Rectal smooth muscle tissue (tissue), 1 donor: Measurements from ENCODE around the gene GMPPB.
A peak's percentile ranks its signal among the peaks of the same experiment; 100 is the strongest.

Experiments used
- H3K27ac ChIP-seq: one replicate; pipeline ENCODE4 v1.7.0; 2013; ENCODE audit warnings: low read depth, low read length, inconsistent platforms
- H3K27me3 ChIP-seq: one replicate; pipeline ENCODE4 v1.7.0; 2013; ENCODE audit warnings: low read length; ENCODE audit not compliant: control insufficient read depth, insufficient read depth
- H3K36me3 ChIP-seq: one replicate; pipeline ENCODE4 v1.7.0; 2013; ENCODE audit warnings: low read length; ENCODE audit not compliant: control insufficient read depth, insufficient read depth
- H3K4me1 ChIP-seq: one replicate; pipeline ENCODE4 v1.7.0; 2013; ENCODE audit warnings: low read length; ENCODE audit not compliant: control insufficient read depth, insufficient read depth
- H3K4me3 ChIP-seq: one replicate; pipeline ENCODE4 v1.7.0; 2013; ENCODE audit warnings: low read length
- H3K9ac ChIP-seq: one replicate; pipeline ENCODE4 v1.7.0; 2013; ENCODE audit warnings: low read length

GMPPB gene

DNA sequence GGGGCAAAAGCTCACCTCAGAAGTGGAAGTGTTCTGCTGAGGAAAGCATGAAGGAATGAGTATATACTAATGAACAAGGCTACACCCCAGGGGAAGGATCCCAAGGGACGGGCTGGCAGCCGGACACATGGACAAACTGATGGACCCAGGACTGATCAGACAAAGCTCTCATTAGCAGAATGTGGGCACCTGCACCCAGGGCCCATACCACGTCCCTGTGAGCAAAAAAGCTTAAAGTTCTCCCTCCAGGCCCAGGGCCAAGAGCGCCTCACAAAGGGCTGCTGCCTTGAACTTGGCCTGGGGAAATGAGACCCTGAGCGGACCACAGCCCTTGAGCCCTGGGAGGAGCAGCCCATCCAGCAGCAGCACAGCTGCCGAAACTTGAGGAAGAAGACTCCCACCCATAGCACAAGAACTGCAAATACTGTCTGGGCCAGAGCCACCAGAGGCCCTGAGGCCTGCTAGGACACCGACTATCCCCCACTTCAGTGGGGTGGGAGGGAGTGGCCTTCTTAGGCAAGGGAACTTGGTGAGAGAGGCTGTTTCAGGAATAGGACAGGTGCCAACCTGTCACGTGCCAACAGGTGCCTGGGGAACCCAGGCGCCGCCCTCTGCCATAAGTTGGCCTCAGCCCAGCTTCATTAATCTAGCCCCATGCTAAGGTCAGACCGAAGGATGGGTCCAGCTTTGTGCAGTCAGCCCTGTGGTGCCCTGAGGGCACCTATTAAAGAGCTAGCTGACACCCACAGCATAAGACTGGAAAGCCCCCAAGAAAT is 2.3 kb upstream of the GMPPB start:
- H3K36me3 ChIP-seq, result peaks cover 26% of the 10 kb centered on the region
- H3K4me1 ChIP-seq, result peaks cover 14% of the 10 kb centered on the region
- H3K27me3 ChIP-seq, result no peaks in the 10 kb centered on the region
- no peak overlapping the region for H3K9ac ChIP-seq
- no peak overlapping the region for H3K27ac ChIP-seq
- H3K4me3 ChIP-seq, result no peak overlapping the region

DNA sequence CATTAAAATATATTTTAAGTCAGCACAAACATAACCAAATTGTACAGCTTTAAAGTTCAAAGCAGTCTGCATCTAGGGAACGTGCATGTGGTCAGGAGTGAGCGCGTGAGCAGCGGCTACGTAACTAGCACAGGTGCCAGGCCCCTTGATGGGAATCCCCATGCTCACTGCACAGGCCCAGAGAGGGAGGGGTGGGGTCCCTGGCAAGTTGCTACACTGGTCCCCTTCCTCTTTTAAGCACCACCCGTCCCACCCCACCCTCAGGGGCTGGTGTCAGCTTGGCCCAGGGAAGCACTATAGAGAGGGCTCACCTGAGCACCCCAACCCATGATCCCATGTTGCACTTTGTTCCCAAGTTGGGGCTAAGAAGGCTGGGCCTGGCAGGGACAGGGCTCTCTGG is 835 bp upstream of the GMPPB start:
- H3K4me3 ChIP-seq, result peak overlapping the region; percentile 81
- H3K36me3 ChIP-seq, result peaks cover 29% of the 10 kb centered on the region
- peak overlapping the region; percentile 81 for H3K27ac ChIP-seq
- H3K4me1 ChIP-seq, result peaks cover 14% of the 10 kb centered on the region
- no peaks in the 10 kb centered on the region for H3K27me3 ChIP-seq
- peak overlapping the region; percentile 57 for H3K9ac ChIP-seq

DNA sequence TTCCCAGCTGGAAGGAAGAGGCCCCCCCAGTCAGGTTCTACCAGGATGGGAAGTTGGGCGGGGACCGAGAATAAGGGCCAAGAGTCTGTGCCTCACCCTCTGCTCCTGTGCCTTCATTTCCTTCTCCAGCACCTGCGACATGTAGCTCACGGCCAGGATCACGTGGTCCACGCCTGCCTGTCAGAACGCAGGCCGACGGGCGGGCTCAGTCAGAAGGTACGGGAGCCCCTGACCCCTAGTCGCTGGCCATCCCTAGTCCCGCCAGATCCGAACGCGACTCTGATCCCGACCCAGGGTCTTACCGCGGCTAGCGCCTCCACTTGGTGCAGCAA is 489 bp downstream of the GMPPB start:
- H3K27me3 ChIP-seq, result no peaks in the 10 kb centered on the region
- H3K27ac ChIP-seq, result peak overlapping the region; percentile 88
- peaks cover 22% of the 10 kb centered on the region for H3K4me1 ChIP-seq
- peaks cover 29% of the 10 kb centered on the region for H3K36me3 ChIP-seq
- peak overlapping the region; percentile 98 for H3K9ac ChIP-seq
- peak overlapping the region; percentile 99 for H3K4me3 ChIP-seq

DNA sequence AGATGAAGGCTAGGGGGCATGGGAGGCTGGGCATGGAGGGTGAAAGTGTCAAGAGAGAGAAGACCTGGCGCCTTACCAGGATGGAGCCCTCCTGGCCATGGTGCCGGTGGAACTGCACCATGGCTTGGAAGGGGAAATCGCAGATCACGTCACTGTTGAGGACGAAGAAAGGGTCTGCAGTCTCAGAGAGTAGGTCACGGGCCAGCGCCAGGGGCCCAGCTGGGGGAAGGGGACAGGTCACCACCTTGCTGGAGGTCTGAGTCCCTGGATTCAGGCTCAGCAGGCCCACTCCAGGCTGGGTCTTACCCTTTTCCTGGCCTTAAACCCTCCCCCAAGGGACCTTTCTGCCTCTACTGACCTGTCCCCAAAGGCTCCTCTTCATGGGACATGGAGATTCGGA is 855 bp downstream of the GMPPB start:
- peak overlapping the region; percentile 98 for H3K9ac ChIP-seq
- peak overlapping the region; percentile 99 for H3K4me3 ChIP-seq
- H3K4me1 ChIP-seq, result peaks cover 22% of the 10 kb centered on the region
- H3K27me3 ChIP-seq, result no peaks in the 10 kb centered on the region
- H3K36me3 ChIP-seq, result peaks cover 26% of the 10 kb centered on the region
- no peak overlapping the region for H3K27ac ChIP-seq

DNA sequence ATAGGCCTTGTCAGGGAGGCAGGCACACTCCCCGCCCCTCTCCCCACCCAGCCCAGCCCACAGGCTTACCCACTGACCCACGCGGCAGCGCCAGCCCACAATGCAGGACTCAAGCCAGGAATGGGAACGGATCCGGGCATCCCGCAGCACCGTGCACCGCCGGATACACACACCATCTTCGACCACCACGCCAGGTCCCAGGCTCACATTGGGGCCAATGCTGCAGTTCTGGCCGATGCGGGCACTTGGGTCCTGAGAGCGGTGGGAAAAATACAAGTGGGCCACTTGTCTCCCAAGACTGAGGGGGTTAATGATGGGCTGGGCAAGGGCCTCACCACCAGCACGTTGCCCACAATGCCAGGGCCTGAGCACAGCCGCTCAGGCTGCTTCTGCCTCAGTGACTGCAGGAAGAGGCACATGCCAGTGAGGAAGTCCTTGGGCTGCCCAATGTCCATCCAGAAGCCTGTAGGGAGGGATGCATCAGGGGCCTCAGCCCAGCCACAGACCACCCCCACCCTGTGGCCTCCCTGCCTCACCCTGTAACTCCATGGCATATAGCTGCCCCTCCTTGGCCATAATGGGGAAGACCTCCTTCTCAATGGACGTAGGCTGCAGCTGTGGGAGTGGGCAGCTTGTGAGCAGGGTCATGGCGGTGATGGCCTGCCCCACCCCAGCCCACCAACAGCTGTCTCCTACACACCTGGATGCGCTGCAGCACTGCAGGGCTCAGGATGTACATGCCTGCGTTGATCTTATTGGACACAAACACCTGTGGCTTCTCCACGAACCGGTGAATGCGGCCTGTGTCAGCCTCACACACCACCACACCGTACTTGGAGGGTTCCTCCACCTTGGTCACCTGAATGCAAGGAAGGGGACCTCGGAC is 1.6 kb downstream of the GMPPB start:
- H3K27ac ChIP-seq, result no peak overlapping the region
- H3K4me1 ChIP-seq, result peaks cover 22% of the 10 kb centered on the region
- no peaks in the 10 kb centered on the region for H3K27me3 ChIP-seq
- H3K36me3 ChIP-seq, result peaks cover 19% of the 10 kb centered on the region
- H3K4me3 ChIP-seq, result peak overlapping the region; percentile 99
- H3K9ac ChIP-seq, result no peak overlapping the region

DNA sequence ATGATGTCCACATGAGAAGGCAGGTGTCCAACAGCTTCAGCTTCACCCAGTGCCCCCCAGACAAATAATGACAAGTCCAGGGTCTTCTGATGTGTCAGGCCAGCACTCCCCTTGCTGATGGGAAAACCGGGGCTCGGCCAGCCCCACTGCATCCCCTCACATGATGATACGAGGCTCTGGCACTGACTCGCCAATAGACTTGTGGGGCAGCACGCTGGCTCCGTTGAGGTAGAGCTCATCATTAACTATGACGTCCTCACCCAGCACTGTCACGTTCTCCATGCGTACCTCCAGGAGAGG is 2.2 kb downstream of the GMPPB start:
- no peak overlapping the region for H3K4me3 ChIP-seq
- peaks cover 22% of the 10 kb centered on the region for H3K4me1 ChIP-seq
- H3K9ac ChIP-seq, result no peak overlapping the region
- peaks cover 18% of the 10 kb centered on the region for H3K36me3 ChIP-seq
- H3K27ac ChIP-seq, result no peak overlapping the region
- H3K27me3 ChIP-seq, result no peaks in the 10 kb centered on the region

DNA sequence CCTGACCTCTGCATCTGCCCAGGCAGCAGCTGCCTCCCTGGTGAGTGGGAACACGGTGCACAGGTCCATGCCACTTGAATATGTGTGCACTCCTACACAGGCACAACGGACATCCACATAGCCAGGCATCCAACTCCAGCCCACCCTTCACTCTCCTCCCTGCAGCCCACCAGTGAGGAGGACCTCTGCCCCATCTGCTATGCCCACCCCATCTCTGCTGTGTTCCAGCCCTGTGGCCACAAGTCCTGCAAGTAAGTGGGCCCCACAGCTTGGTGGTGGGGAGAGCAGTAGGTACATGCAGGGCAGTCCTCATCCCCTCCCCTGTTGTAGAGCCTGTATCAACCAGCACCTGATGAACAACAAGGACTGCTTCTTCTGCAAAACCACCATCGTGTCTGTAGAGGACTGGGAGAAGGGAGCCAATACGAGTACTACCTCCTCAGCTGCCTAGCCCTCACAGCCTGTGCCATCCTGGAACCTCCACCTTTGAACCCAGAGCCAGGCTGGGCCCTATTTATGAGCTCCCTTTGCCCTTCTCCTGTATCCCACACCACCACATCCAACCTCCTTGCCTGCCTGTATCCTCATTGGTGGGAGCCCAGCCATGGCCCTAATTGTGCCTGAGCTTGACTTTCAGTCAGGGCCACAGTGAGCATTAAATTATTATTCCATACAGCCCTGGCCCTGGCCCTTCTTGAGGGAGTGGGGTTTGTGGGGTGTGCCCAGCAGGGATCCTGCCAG is 2.7 kb downstream of the GMPPB start:
- Histone ChIP-seq H3K27ac (no peak overlapping the region), H3K27me3 (no peaks in the 10 kb centered on the region), H3K4me1 (peaks cover 22% of the 10 kb centered on the region), H3K4me3 (no peak overlapping the region), H3K9ac (no peak overlapping the region), H3K36me3 (peaks cover 17% of the 10 kb centered on the region)

DNA sequence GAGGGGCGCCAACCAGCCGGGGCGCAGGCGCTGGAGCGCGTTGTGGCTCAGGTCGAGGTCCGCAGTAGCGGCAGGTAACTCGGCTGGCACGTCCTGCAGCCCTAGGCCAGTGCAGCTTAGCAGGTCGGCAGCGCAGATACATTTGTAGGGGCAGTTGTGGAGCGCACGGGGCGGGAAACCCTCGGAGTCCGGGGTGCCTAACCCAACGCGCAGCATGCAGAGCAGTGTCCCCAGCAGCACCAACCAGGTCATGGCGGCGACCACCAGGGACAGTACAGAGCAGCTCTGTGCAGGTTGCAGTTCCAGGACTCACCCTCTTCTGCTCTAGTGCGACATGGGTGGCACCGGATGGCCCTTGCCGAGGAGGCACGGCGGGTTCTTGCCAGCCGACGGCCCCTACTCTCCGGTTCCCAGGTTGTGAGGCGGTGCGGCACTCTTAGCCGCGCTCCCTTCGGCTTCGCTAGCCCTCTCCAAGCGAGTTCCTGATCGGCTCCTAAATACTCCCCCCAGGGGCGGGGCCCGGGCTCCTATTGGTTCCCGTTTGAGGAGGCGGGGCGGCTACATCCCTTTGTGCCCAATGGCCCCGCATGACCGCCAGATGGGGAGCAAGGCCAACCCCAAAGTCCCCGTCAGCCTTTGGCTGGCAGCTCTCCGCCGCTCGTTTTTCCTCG is 4.4 kb downstream of the GMPPB start, which contains the start of gene AMIGO3:
Gene AMIGO3 (minus strand): TSS at position 471 of the 671 bp plus-strand sequence. CDS start 219 bp downstream, at position 252.
- peak within 1 kb of the TSS; percentile 86 for H3K4me3 ChIP-seq
- H3K9ac ChIP-seq, result no peak within 1 kb of the TSS
- peak within 1 kb of the TSS; percentile 39 for H3K27ac ChIP-seq
- no peaks in the 10 kb centered on the region for H3K27me3 ChIP-seq
- H3K4me1 ChIP-seq, result peaks cover 18% of the 10 kb centered on the region
- peaks cover 18% of the 10 kb centered on the region for H3K36me3 ChIP-seq

DNA sequence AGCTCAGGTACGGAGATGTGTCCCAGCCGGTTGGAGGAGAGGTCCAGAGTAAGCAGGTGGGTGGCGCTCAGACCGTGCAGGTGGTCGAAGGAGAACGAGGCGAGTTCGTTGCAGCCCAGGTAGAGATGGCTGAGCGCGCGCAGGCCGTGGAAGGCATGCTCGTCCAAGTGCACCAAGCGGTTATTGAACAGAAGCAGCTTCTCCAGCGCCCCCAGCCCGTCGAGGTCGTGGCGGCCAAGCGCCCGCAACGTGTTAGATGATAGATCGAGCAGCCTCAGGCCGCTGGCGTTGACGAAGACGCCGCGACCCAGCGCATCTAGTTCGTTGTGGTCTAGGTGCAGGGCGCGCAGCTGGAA is 4.9 kb downstream of the GMPPB start:
- Histone ChIP-seq H3K9ac (no peak overlapping the region), H3K4me3 (peak overlapping the region; percentile 86), H3K27me3 (no peaks in the 10 kb centered on the region), H3K36me3 (peaks cover 20% of the 10 kb centered on the region), H3K27ac (no peak overlapping the region), H3K4me1 (peaks cover 16% of the 10 kb centered on the region)

DNA sequence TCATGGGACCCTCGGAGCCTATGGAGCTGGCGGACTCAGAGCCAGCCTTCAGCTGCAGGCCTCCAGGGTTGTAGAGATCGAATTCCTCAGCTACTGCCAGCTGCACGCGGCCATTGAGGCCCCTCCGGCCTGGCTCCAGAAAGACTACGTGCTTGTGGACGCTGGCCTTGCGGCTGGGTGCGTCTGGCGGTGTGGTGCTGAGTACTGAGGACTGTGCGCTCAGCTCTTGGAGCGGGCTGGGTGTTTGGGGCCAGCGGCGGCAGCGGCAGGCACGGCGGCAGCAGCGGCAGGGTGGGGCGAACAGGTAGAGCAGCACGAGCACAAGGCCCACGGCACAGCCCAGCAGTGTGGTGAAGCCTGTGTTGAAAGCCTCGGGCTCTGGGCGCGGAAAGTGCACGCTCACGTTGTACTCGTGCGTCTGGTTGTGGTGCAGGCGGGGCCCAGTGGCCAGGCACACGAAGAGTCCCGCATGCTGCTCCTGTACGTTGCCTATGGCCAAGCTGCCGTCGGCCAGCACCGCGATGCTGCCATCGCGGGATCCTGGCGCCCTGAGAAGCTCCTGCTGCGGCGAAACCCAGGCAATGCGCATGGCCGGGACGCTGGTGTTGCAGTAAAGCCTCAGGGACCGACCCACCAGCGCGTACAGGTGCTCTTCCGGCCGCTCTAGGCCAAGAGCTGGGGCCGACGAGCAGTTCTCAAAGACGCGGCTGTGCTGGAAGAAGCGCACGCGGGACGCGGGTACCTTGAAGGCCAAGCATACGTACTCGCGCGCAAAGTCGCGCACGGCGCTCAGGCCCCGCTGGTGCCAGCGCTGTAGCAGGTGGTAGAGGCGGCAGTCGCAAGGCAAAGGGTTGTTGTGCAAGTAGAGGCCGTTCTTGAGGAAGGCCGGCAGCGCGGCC is 5.5 kb downstream of the GMPPB start:
- no peak overlapping the region for H3K27ac ChIP-seq
- no peaks in the 10 kb centered on the region for H3K27me3 ChIP-seq
- no peak overlapping the region for H3K9ac ChIP-seq
- peaks cover 16% of the 10 kb centered on the region for H3K4me1 ChIP-seq
- peak overlapping the region; percentile 86 for H3K4me3 ChIP-seq
- H3K36me3 ChIP-seq, result peaks cover 21% of the 10 kb centered on the region

DNA sequence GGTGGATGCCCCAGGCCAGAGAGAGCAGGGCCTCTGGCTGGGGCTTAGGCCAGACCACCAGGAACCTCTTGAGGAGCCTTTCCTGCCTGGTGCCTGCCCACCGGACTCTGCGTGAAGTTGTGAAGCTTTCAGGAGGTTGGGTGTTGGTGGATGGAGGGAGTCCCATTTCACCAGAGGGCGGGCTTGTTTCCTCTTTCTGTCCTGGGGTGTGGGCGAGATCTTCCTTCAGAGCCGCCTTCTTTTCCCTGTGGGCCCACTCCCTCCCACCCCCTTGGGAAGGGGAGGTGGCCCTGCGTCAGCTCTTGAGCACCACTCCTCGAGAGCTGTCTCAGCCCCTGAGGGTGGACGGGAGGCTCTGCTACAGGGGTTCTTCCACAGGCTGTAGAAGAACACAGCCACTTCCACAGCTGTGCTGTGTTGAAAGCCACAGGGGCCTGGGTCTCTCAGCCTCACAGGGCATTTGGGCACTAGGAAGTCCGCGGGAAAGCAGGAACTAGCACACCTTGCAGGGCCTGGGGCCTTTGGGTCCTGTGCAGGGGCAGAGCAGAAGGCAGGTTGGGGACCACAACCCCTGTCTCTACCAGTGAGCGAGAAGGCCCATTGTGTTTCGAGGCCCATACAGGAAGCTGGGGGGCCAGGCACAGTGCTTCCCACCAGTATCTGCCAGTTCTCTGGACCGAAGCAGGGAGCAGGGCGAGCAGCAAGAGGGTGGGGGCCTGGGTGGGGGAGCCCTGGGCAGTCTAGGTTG is 6.4 kb downstream of the GMPPB start:
- Histone ChIP-seq H3K4me1 (peaks cover 9% of the 10 kb centered on the region), H3K36me3 (peaks cover 19% of the 10 kb centered on the region), H3K9ac (no peak overlapping the region), H3K4me3 (no peak overlapping the region), H3K27ac (no peak overlapping the region), H3K27me3 (no peaks in the 10 kb centered on the region)
